Measurements from ENCODE around the gene COMT. TPM values are rescaled to one million over a fixed set of nuclear protein-coding genes. Genes with fewer than 3 reads are reported as not detected.

COMT gene
- total and polyA plus RNA-seq, 9 of the 15 experiments (the other 6 are each of a cell fraction or from before 2014, with no cell fraction given), result 12.5 to 351 (median 155) TPM

GRCh38 chr22:19994851-19995610, 53.5 kb downstream of the COMT start (continued):
- TF ChIP-seq, protein P1, sequence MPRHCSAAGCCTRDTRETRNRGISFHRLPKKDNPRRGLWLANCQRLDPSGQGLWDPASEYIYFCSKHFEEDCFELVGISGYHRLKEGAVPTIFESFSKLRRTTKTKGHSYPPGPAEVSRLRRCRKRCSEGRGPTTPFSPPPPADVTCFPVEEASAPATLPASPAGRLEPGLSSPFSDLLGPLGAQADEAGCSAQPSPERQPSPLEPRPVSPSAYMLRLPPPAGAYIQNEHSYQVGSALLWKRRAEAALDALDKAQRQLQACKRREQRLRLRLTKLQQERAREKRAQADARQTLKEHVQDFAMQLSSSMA (CRISPR knock-in tag; IDR thresholded peaks at IDR 0.05), result no peak
- TF ChIP-seq, protein P2, sequence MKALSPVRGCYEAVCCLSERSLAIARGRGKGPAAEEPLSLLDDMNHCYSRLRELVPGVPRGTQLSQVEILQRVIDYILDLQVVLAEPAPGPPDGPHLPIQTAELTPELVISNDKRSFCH (CRISPR knock-in tag; IDR thresholded peaks at IDR 0.05), result no peak
- TF ChIP-seq, protein P2 (tag; IDR thresholded peaks at IDR 0.05), result no peak
- TF ChIP-seq ZNF507 (tag; conservative IDR thresholded peaks at IDR 0.05) (no peak), ZNF766 (CRISPR knock-in tag; conservative IDR thresholded peaks at IDR 0.05) (no peak), STAT5B (CRISPR knock-in tag; IDR thresholded peaks at IDR 0.05) (no peak), SMARCC2 (IDR thresholded peaks at IDR 0.05; ENCODE audit: low read depth) (no peak), PPARD (CRISPR knock-in tag; IDR thresholded peaks at IDR 0.05) (no peak), EP300 (IDR thresholded peaks at IDR 0.05; ENCODE audit: low read length) (no peak), ATF7 (IDR thresholded peaks at IDR 0.05) (no peak), RB1 (IDR thresholded peaks at IDR 0.05; ENCODE audit: low read depth) (no peak), KLF13 (tag; IDR thresholded peaks at IDR 0.05; ENCODE audit: borderline replicate concordance, low read depth) (no peak), ZKSCAN8 (CRISPR knock-in tag; IDR thresholded peaks at IDR 0.05) (no peak), GATAD2A (IDR thresholded peaks at IDR 0.05) (no peak), ZBTB26 (CRISPR knock-in tag; IDR thresholded peaks at IDR 0.05) (0 out of 2 replicates have a peak, but pooled peaks have one; percentile 62), CBX5 (IDR thresholded peaks at IDR 0.05; ENCODE audit: borderline replicate concordance, low read depth) (no peak)
- TF ChIP-seq, protein P3, sequence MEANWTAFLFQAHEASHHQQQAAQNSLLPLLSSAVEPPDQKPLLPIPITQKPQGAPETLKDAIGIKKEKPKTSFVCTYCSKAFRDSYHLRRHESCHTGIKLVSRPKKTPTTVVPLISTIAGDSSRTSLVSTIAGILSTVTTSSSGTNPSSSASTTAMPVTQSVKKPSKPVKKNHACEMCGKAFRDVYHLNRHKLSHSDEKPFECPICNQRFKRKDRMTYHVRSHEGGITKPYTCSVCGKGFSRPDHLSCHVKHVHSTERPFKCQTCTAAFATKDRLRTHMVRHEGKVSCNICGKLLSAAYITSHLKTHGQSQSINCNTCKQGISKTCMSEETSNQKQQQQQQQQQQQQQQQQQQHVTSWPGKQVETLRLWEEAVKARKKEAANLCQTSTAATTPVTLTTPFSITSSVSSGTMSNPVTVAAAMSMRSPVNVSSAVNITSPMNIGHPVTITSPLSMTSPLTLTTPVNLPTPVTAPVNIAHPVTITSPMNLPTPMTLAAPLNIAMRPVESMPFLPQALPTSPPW (CRISPR knock-in tag; IDR thresholded peaks at IDR 0.05), result no peak
- TF ChIP-seq, protein P4, sequence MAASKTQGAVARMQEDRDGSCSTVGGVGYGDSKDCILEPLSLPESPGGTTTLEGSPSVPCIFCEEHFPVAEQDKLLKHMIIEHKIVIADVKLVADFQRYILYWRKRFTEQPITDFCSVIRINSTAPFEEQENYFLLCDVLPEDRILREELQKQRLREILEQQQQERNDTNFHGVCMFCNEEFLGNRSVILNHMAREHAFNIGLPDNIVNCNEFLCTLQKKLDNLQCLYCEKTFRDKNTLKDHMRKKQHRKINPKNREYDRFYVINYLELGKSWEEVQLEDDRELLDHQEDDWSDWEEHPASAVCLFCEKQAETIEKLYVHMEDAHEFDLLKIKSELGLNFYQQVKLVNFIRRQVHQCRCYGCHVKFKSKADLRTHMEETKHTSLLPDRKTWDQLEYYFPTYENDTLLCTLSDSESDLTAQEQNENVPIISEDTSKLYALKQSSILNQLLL (CRISPR knock-in tag; IDR thresholded peaks at IDR 0.05; ENCODE audit: borderline replicate concordance), result no peak
- TF ChIP-seq, protein P5, sequence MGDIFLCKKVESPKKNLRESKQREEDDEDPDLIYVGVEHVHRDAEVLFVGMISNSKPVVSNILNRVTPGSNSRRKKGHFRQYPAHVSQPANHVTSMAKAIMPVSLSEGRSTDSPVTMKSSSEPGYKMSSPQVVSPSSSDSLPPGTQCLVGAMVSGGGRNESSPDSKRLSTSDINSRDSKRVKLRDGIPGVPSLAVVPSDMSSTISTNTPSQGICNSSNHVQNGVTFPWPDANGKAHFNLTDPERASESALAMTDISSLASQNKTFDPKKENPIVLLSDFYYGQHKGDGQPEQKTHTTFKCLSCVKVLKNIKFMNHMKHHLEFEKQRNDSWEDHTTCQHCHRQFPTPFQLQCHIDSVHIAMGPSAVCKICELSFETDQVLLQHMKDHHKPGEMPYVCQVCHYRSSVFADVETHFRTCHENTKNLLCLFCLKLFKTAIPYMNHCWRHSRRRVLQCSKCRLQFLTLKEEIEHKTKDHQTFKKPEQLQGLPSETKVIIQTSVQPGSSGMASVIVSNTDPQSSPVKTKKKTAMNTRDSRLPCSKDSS (IDR thresholded peaks at IDR 0.05; ENCODE audit: low read depth, partially characterized antibody), result peak; percentile 65
